ENCODE measurements around the gene PPM1N. TPM values are rescaled to one million over a fixed set of nuclear protein-coding genes. Genes with fewer than 3 reads are reported as not detected.

The PPM1N gene
- total and polyA plus RNA-seq, 2 of the 13 experiments (the other 11 are each of a cell fraction or from before 2014, with no cell fraction given), result 0.31 to 1.8 TPM

- peak overlapping the region; percentile 54 for H2AFZ ChIP-seq (ENCODE audit: low read length)
- WGBS (ENCODE audit: low lambda C conversion rate), result 3% methylated on average over 19 of the region's 35 CpGs
- DNase-seq (ENCODE audit: low spot score) (peak; percentile 93), ATAC-seq (peak; percentile 97), FAIRE-seq (peak; percentile 64)
- in situ Hi-C loops (cut with HindIII; ENCODE audit: extremely low pct_ligation_motif_present, low pct_unique_long_range_greater_than_20kb), result no loop called here
- ChIA-PET POLR2A (interaction anchor here (1.1 to 1.8 kb wide), 7 partner anchors 10 to 99 kb away, joined by 3 to 8 read pairs (median 4); partner anchors contain the start of gene FOSB), CTCF (ENCODE audit: low intra/inter-chr PET ratio, low total read pairs) (interaction anchor here (0.8 to 2.4 kb wide), 5 partner anchors 8 to 81 kb away, joined by 4 to 21 read pairs (median 12); partner anchors contain the start of gene PPP1R13L)
- H3K27ac ChIP-seq (ENCODE audit: extremely low read length, insufficient read depth, low read length), result peak overlapping the region; percentile 36
- BruUV-seq (replicated peaks), result no TSS peak
- peak overlapping the region; percentile 51; the same call in 1 of the 2 replicates for H3K9ac ChIP-seq (ENCODE audit: insufficient read depth, low read depth, low read length)
- no peaks in the 10 kb centered on the region for H3K9me3 ChIP-seq (ENCODE audit: low read length)
- H3K27me3 ChIP-seq (ENCODE audit: control insufficient read depth in 1 of 2, insufficient read depth in 2 of 2, low read length in 2 of 2), result peaks cover 0 to 6% of the 10 kb centered on the region in 2 experiments; a peak in 2 of 5 replicates
- H4K20me1 ChIP-seq (ENCODE audit: insufficient read depth, low read length), result no peaks in the 10 kb centered on the region
- H3K4me1 ChIP-seq (ENCODE audit: insufficient read depth, low read length), result peaks cover 25% of the 10 kb centered on the region
- intact Hi-C loops (cut with micrococcal nuclease; ENCODE audit: unreplicated experiment), result loop anchor here (1.0 kb wide), 1 partner anchor 8 kb away; no protein-coding TSS in a partner anchor
- H3K4me2 ChIP-seq (ENCODE audit: low read depth, low read length), result peak overlapping the region; percentile 77
- no peaks in the 10 kb centered on the region for H3K36me3 ChIP-seq (replicated peaks in 1 of 2; ENCODE audit: control insufficient read depth in 1 of 2, insufficient read depth in 2 of 2, low read length in 2 of 2)
- no peaks in the 10 kb centered on the region for H3K79me2 ChIP-seq (ENCODE audit: insufficient read depth, low read length)
- H3K4me3 ChIP-seq (replicated peaks in 1 of 3; ENCODE audit: insufficient read depth in 1 of 3, low read depth in 2 of 3, low read length in 3 of 3), result peak overlapping the region; percentile 66 to 88 (median 76)
- TF ChIP-seq HNRNPH1 (optimal IDR thresholded peaks at IDR 0.05; ENCODE audit: low read depth, low read length) (no peak), XBP1 (CRISPR knock-in tag; IDR thresholded peaks at IDR 0.05) (no peak), ETV5 (CRISPR knock-in tag; IDR thresholded peaks at IDR 0.05; ENCODE audit: borderline replicate concordance) (peak; percentile 65; the same call in 1 of the 2 replicates), NR3C1 (CRISPR knock-in tag; IDR thresholded peaks at IDR 0.05) (no peak), CBFB (CRISPR knock-in tag; IDR thresholded peaks at IDR 0.05) (0 out of 2 replicates have a peak, but pooled peaks have one; percentile 12), ZBTB7A (CRISPR knock-in tag; IDR thresholded peaks at IDR 0.05) (no peak), MAZ (IDR thresholded peaks at IDR 0.05; ENCODE audit: borderline replicate concordance, low read depth, low read length) (no peak), MAZ (CRISPR knock-in tag; IDR thresholded peaks at IDR 0.05; ENCODE audit: low read depth) (peak; percentile 41; the same call in 1 of the 2 replicates), ARNTL (CRISPR knock-in tag; IDR thresholded peaks at IDR 0.05) (no peak)
- TF ChIP-seq, protein P1, sequence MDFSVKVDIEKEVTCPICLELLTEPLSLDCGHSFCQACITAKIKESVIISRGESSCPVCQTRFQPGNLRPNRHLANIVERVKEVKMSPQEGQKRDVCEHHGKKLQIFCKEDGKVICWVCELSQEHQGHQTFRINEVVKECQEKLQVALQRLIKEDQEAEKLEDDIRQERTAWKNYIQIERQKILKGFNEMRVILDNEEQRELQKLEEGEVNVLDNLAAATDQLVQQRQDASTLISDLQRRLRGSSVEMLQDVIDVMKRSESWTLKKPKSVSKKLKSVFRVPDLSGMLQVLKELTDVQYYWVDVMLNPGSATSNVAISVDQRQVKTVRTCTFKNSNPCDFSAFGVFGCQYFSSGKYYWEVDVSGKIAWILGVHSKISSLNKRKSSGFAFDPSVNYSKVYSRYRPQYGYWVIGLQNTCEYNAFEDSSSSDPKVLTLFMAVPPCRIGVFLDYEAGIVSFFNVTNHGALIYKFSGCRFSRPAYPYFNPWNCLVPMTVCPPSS (IDR thresholded peaks at IDR 0.05), result no peak
- TF ChIP-seq, protein P2, sequence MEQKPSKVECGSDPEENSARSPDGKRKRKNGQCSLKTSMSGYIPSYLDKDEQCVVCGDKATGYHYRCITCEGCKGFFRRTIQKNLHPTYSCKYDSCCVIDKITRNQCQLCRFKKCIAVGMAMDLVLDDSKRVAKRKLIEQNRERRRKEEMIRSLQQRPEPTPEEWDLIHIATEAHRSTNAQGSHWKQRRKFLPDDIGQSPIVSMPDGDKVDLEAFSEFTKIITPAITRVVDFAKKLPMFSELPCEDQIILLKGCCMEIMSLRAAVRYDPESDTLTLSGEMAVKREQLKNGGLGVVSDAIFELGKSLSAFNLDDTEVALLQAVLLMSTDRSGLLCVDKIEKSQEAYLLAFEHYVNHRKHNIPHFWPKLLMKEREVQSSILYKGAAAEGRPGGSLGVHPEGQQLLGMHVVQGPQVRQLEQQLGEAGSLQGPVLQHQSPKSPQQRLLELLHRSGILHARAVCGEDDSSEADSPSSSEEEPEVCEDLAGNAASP (CRISPR knock-in tag; IDR thresholded peaks at IDR 0.05; ENCODE audit: borderline replicate concordance), result 0 out of 2 replicates have a peak, but pooled peaks have one; percentile 44
- TF ChIP-seq, protein P3, sequence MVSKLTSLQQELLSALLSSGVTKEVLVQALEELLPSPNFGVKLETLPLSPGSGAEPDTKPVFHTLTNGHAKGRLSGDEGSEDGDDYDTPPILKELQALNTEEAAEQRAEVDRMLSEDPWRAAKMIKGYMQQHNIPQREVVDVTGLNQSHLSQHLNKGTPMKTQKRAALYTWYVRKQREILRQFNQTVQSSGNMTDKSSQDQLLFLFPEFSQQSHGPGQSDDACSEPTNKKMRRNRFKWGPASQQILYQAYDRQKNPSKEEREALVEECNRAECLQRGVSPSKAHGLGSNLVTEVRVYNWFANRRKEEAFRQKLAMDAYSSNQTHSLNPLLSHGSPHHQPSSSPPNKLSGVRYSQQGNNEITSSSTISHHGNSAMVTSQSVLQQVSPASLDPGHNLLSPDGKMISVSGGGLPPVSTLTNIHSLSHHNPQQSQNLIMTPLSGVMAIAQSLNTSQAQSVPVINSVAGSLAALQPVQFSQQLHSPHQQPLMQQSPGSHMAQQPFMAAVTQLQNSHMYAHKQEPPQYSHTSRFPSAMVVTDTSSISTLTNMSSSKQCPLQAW (CRISPR knock-in tag; IDR thresholded peaks at IDR 0.05), result peak; percentile 82
- TF ChIP-seq, protein P4, sequence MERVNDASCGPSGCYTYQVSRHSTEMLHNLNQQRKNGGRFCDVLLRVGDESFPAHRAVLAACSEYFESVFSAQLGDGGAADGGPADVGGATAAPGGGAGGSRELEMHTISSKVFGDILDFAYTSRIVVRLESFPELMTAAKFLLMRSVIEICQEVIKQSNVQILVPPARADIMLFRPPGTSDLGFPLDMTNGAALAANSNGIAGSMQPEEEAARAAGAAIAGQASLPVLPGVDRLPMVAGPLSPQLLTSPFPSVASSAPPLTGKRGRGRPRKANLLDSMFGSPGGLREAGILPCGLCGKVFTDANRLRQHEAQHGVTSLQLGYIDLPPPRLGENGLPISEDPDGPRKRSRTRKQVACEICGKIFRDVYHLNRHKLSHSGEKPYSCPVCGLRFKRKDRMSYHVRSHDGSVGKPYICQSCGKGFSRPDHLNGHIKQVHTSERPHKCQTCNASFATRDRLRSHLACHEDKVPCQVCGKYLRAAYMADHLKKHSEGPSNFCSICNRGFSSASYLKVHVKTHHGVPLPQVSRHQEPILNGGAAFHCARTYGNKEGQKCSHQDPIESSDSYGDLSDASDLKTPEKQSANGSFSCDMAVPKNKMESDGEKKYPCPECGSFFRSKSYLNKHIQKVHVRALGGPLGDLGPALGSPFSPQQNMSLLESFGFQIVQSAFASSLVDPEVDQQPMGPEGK (CRISPR knock-in tag; IDR thresholded peaks at IDR 0.05), result peak; percentile 34
- TF ChIP-seq, protein P5, sequence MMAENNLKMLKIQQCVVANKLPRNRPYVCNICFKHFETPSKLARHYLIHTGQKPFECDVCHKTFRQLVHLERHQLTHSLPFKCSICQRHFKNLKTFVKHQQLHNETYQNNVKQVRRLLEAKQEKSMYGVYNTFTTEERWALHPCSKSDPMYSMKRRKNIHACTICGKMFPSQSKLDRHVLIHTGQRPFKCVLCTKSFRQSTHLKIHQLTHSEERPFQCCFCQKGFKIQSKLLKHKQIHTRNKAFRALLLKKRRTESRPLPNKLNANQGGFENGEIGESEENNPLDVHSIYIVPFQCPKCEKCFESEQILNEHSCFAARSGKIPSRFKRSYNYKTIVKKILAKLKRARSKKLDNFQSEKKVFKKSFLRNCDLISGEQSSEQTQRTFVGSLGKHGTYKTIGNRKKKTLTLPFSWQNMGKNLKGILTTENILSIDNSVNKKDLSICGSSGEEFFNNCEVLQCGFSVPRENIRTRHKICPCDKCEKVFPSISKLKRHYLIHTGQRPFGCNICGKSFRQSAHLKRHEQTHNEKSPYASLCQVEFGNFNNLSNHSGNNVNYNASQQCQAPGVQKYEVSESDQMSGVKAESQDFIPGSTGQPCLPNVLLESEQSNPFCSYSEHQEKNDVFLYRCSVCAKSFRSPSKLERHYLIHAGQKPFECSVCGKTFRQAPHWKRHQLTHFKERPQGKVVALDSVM (CRISPR knock-in tag; IDR thresholded peaks at IDR 0.05), result peak; percentile 54
Observed at GRCh38 chr19:45485305-45486077, 12.8 kb upstream of the PPM1N start.
